HG02973 (cell line): Measurements from ENCODE around the gene ZNF146.
"Not testable (repeated sequence)": the region's sequence is repeated elsewhere in the genome, so short reads cannot be mapped to it uniquely, and the experiment has no call there.

Source experiments
- ATAC-seq: cut with Tn5 transposase; IDR thresholded peaks from one replicate; pipeline ENCODE4 v1.9.1; 2021; ENCODE audit warnings: moderate library complexity; ENCODE audit not compliant: unreplicated experiment

ZNF146 gene

GRCh38 chr19:36233626-36234025 lies 18.7 kb downstream of the ZNF146 start:
- not testable (repeated sequence) for ATAC-seq

- ATAC-seq: no peak
These were observed 21.5 kb downstream of the ZNF146 start for GRCh38 chr19:36236304-36236945.

- no peak for ATAC-seq
These were observed 22.0 kb downstream of the ZNF146 start for GRCh38 chr19:36236946-36237310.

DNA sequence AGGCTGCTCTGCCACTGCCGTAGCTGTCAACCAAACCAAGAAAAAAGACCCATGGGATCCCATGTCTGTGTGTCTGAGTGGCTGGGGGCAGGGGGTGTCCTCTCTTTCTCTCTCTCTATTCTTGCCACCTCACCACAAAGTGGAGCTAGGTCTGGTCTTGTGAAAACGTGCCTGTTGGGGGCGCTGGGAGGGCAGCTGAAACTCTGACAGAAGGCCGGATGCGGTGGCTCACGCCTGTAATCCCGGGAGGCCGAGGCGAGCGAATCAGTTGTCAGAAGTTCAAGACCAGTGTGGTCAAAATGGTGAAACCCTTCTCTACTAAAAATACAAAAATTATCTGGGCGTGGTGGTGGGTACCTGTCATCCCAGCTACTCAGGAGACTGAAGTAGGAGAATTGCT lies 29.2 kb downstream of the ZNF146 start:
- ATAC-seq: no peak

- no peak for ATAC-seq
These were observed 30.5 kb downstream of the ZNF146 start for GRCh38 chr19:36245210-36246005.

DNA sequence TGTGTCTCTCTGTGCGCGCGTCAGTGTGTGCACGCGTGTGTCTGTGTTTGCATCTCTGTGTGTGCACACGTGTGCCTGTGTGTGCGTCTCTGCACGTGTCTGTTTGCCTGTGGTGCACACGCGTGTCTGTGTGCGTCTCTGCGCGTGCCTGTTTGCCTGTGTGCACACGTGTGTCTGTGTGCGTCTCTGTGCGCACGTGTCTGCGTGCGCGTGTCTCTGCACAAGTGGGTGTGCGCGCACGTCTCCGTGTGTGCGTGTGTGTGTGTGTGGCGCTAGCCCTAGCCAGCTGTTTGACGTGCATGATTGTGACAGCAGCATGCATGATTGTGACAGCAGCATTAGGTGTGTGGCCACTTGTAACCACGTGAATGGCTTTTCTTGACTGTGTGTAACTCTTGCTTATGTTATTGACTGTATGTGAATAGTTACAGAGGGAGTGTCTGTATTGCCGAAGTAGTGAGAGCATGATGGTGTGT lies 31.1 kb downstream of the ZNF146 start:
- ATAC-seq: no peak

GRCh38 chr19:36252047-36252446 lies 37.1 kb downstream of the ZNF146 start:
- ATAC-seq: no peak

GRCh38 chr19:36254848-36255247 lies 39.9 kb downstream of the ZNF146 start:
- ATAC-seq: no peak

DNA sequence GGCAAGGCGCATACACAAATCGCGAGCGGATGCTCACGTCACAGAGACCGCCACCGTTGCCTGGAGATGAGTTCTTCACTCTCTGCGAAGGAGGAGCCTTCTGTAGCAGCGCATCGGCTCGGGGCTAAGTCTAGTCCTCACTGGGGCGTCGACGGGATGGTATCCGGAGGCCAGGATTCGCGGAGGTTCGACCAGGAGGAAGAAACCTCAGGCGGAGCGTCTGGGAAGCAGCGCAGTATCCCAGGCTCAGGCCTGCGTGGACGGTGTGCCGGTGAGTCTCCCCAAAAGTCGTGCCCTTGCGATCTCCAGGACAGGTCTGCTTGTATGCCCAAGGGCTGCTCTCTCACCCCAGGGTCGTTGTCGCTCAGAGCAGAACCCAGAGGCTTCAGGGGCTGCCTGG lies 40.4 kb downstream of the ZNF146 start:
- ATAC-seq: no peak

GRCh38 chr19:36256064-36256463 lies 41.2 kb downstream of the ZNF146 start:
- ATAC-seq: no peak

DNA sequence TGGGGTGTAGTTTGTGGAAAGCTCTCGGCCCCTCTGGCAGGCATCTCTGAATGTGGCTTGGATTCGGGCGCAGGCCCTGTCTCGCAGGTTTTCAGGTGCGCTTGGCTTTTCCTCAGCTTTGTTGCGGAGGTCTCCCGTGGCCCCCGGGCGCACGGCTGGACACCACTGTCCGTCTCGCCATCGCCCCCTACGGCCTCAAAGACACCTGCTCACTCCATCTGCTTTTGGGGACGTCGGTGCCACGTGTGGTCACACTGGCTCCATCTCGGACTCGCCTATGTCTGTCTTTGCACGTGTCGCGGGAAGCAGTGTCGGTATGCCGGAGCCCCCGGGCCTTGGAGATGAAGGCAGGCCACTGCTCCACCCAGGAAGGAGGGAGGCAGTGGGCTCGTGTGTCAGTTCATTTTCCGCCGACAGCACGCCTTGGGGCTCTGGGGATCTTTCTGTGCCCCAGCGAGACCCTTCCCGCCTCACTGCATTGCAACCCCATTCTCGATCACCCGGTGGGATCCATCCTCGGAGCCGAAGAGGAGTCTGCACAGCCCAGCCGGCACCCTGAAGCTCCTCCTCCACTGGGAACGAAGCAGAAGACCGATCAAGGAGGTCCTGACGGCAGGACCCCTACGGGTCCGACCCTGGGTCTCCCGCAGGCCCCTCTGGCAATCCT lies 42.1 kb downstream of the ZNF146 start:
- no peak for ATAC-seq

GRCh38 chr19:36257520-36257876 lies 42.6 kb downstream of the ZNF146 start:
- ATAC-seq: no peak

DNA sequence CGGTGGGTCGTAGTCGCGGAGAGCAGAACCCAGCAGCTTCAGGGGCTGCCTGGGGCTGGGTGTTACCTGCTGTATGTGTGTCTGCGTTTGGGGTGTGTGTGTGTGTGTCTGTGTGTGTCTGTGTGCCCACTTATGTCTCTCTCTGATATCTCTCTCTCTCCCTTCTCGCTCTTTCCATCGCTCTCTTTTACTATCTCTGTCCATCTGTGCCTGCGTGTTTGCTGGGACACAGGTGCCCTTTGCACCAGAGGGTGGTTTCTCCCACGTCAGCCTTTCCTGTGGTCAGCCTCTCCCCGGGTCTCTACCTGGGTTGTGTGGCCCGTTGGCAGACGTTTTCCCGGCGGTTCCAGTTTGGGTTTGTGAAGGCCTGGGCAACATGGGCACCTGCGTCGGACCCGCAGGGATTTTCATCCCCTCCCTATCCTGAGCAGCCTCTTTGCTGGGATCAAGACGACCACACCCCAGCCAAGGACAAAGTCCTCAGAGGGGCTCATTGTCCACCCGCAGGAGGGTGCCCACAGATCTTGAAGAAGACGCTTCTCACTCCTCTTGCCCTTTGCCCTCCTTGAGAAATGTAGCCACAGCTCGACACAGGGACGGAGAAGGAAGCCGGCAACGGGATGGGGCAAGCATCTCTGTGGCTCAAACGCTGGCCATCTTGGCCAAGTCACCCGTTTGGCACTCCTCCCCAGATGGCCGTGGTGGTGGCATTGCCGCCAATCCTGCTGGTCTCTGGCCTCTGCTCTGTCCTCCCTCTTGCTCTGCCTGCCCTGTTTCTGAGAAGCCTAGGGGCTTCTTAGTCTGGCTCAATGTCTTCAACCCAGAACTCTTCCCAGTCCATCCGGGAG lies 43.3 kb downstream of the ZNF146 start:
- ATAC-seq: no peak

DNA sequence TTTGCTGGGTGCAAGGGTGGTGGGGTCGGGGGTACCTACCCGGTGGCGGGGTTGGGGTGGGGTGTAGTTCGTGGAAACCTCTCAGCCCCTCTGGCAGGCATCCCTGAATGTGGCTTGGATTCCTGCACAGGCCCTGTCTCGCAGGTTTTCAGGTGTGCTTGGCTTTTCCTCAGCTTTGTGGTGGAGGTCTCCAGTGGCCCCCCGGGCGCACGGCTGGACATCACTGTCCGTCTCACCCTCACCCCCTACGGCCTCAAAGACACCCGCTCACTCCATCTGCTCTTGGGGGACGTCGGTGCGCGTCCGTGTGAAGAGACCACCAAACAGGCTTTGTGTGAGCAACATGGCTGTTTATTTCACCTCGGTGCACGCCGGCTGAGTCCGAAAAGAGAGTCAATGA lies 44.3 kb downstream of the ZNF146 start:
- no peak for ATAC-seq

GRCh38 chr19:36265064-36265463 lies 50.2 kb downstream of the ZNF146 start:
- no peak for ATAC-seq

DNA sequence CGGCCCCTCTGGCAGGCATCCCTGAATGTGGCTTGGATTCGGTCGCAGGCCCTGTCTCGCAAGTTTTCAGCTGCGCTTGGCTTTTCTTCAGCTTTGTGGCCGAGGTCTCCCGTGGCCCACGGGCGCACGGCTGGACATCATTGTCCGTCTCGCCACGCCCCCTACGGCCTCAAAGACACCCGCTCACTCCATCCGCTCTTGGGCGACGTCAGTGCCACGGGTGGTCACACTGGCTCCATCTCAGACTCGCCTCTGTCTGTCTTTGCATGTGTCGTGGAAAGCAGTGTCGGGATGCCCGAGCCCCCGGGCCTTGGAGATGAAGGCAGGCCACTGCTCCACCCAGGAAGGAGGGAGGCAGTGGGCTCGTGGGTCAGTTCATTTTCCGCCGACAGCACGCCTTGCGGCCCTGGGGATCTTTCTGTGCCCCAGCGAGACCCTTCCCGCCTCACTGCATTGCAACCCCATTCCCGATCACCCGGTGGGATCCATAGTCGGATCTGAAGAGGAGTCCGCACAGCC lies 51.0 kb downstream of the ZNF146 start:
- no peak for ATAC-seq

GRCh38 chr19:36266375-36266961 lies 51.6 kb downstream of the ZNF146 start:
- ATAC-seq: no peak

DNA sequence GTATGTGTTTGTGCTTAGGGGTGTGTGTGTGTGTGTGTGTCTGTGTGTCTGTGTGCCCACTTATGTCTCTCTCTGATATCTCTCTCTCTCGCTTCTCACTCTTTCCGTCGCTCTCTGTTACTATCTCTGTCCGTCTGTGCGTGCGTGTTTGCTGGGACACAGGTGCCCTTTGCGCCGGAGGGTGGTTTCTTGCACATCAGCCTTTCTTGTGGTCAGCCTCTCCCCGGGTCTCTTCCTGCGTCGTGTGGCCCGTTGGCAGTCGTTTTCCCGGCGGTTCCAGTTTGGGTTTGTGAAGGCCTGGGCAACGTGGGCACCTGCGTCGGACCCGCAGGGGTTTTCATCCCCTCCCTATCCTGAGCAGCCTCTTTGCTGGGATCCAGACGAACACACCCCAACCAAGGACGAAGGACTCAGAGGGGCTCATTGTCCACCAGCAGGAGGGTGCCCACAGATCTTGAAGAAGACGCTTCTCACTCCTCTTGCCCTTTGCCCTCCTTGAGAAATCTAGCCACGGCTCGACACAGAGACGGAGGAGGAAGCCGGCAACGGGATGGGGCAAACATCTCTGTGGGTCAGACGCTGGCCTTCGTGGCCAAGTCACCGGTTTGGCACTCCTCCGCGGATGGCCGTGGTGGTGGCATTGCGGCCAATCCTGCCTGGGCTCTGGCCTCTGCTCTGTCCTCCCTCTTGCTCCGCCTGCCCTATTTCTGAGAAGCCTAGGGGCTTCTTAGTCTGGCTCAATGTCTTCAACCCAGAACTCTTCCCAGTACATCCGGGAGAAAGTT lies 52.3 kb downstream of the ZNF146 start:
- no peak for ATAC-seq

DNA sequence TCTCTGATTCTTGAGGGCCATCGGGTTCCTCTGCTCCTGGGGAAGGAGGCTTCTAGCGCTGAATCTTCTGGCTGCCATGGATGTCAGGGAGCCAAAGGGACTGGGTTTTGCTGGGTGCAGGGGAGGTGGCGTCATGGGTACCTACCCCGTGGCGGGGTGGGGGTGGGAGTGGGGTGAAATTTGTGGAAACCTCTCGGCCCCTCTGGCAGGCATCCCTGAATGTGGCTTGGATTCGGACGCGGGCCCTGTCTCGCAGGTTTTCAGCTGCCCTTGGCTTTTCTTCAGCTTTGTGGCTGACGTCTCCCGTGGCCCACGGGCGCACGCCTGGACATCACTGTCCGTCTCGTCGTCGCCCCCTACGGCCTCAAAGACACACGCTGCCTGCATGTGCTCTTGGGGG lies 53.2 kb downstream of the ZNF146 start:
- ATAC-seq: not testable (repeated sequence)

GRCh38 chr19:36268591-36268990 lies 53.7 kb downstream of the ZNF146 start:
- ATAC-seq: not testable (repeated sequence)
